KG1 (cell line): ENCODE measurements around the gene SEMA3E.
"Not testable (repeated sequence)": the region's sequence is repeated elsewhere in the genome, so short reads cannot be mapped to it uniquely, and the experiment has no call there.

ENCODE experiments used
- DNase-seq: peaks from one replicate; lab custom pipeline; 2025; lab: John Stamatoyannopoulos, UW

Gene SEMA3E

GRCh38 chr7:83452256-83452655 lies 196.7 kb downstream of the SEMA3E start:
- DNase-seq = no peak

GRCh38 chr7:83451501-83452045 lies 197.4 kb downstream of the SEMA3E start:
- no peak for DNase-seq

- no peak for DNase-seq
Measured at GRCh38 chr7:83449781-83450180, 199.2 kb downstream of the SEMA3E start.

- no peak for DNase-seq
Measured at GRCh38 chr7:83447681-83448080, 201.3 kb downstream of the SEMA3E start.

GRCh38 chr7:83446102-83446669 lies 202.8 kb downstream of the SEMA3E start:
- no peak for DNase-seq

GRCh38 chr7:83442911-83443310 lies 206.0 kb downstream of the SEMA3E start:
- no peak for DNase-seq

- no peak for DNase-seq
Measured at GRCh38 chr7:83439026-83439425, 209.9 kb downstream of the SEMA3E start.

- not testable (repeated sequence) for DNase-seq
Measured at GRCh38 chr7:83430289-83430688, 218.7 kb downstream of the SEMA3E start.

GRCh38 chr7:83429493-83429892 lies 219.4 kb downstream of the SEMA3E start:
- DNase-seq = no peak

GRCh38 chr7:83427884-83428283 lies 221.1 kb downstream of the SEMA3E start:
- DNase-seq = no peak

GRCh38 chr7:83426325-83426724 lies 222.6 kb downstream of the SEMA3E start:
- no peak for DNase-seq

GRCh38 chr7:83419013-83419412 lies 229.9 kb downstream of the SEMA3E start:
- DNase-seq = no peak

GRCh38 chr7:83415840-83416239 lies 233.1 kb downstream of the SEMA3E start:
- DNase-seq = no peak

GRCh38 chr7:83414947-83415346 lies 234.0 kb downstream of the SEMA3E start:
- no peak for DNase-seq

- no peak for DNase-seq
Measured at GRCh38 chr7:83413831-83414230, 235.1 kb downstream of the SEMA3E start.

GRCh38 chr7:83413424-83413823 lies 235.5 kb downstream of the SEMA3E start:
- no peak for DNase-seq

GRCh38 chr7:83410989-83411591 lies 237.8 kb downstream of the SEMA3E start:
- DNase-seq = no peak

- no peak for DNase-seq
Measured at GRCh38 chr7:83394776-83395175, 254.2 kb downstream of the SEMA3E start.

- no peak for DNase-seq
Measured at GRCh38 chr7:83388436-83388835, 260.5 kb downstream of the SEMA3E start.

- DNase-seq = no peak
Measured at GRCh38 chr7:83366629-83367028, 282.3 kb downstream of the SEMA3E start.

GRCh38 chr7:83365746-83366145 lies 283.2 kb downstream of the SEMA3E start:
- DNase-seq = no peak

GRCh38 chr7:83362871-83363550 lies 285.9 kb downstream of the SEMA3E start:
- no peak for DNase-seq

GRCh38 chr7:83359108-83359507 lies 289.8 kb downstream of the SEMA3E start:
- DNase-seq = no peak
